ENCODE measurements around the gene LRP3. TPM values are rescaled to one million over a fixed set of nuclear protein-coding genes. Genes with fewer than 3 reads are reported as not detected.

Gene LRP3
- total and polyA plus RNA-seq, 2 donors (not counting 1 experiment from before 2014, with no cell fraction given): 4.0 to 24.4 TPM

DNA sequence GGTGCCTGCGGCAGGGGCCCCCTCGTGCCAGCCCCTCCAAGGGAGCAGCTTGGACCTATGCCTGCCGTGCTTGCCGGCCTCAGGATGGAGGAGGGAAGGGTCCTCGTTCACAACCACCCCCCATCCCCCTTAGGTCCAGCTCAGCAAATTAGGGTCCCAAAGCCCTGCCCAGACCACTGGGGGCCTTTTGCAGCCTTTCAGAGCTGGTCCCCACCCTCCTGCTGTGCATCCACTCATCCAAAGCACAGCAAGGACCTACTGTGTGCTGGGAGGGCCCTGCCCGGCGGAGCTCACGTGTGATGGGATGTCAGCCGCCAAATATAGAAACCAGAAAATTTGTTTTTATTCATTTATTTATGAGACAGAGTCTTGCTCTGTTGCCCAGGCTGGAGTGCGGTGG is 48.0 kb downstream of the LRP3 start:
- H3K36me3 ChIP-seq (ENCODE audit: control insufficient read depth, insufficient read depth, low read length): no peaks in the 10 kb centered on the region
- no peak overlapping the region for H2AFZ ChIP-seq (ENCODE audit: low read length)
- H3K27ac ChIP-seq (ENCODE audit: insufficient read depth, low read length): no peak overlapping the region
- no peak overlapping the region for H3K4me3 ChIP-seq (replicated peaks in 1 of 4; ENCODE audit: control extremely low read depth in 1 of 4, insufficient read depth in 1 of 4, low read depth in 3 of 4, low read length in 4 of 4)
- no peak overlapping the region for H3K4me2 ChIP-seq (ENCODE audit: extremely low read depth, insufficient read depth, low read length)
- no peaks in the 10 kb centered on the region for H3K79me2 ChIP-seq (ENCODE audit: control insufficient read depth, insufficient read depth, low read length)
- no peaks in the 10 kb centered on the region for H4K20me1 ChIP-seq (ENCODE audit: control insufficient read depth, extremely low read depth, insufficient read depth, low read length)
- no peaks in the 10 kb centered on the region for H3K9me3 ChIP-seq (ENCODE audit: control insufficient read depth, insufficient read depth, low read depth, low read length)
- no peak overlapping the region for H3K9ac ChIP-seq (ENCODE audit: insufficient read depth, low read length)
- DNase-seq (ENCODE audit: low read depth in 2 of 2): no peak
- no peaks in the 10 kb centered on the region for H3K4me1 ChIP-seq (ENCODE audit: control insufficient read depth, extremely low read depth, insufficient read depth, low read length)
- no peaks in the 10 kb centered on the region for H3K27me3 ChIP-seq (ENCODE audit: control insufficient read depth, insufficient read depth, low read length)
- no peak for TF ChIP-seq CTCF (conservative IDR thresholded peaks at IDR 0.05 in 1 of 2, IDR thresholded peaks at IDR 0.05 in 1 of 2; ENCODE audit: low read depth in 1 of 2, low read length in 2 of 2)
- no peak for TF ChIP-seq EZH2 (IDR thresholded peaks at IDR 0.05; ENCODE audit: low read length, missing control alignments)

DNA sequence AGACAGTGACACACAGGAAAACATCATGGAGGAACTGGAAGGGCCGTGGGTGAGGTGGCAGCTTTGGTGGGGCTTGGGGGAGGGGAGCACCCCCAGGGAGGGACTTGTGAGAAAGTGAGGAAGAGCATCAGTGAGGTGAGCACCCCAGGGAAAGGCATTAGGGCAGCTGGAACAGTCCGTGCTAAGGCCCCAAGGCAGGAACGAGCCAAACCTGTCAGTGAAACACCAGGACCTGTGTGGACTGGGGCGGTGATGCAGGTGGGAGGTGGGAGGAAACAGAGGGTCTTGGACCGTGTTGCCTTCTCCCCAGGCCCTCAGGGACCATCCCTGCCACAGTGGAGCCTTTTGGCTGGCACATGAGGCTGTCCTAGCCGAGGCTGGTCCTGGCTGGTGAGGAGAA is 48.8 kb downstream of the LRP3 start:
- Histone ChIP-seq H2AFZ (ENCODE audit: low read length) (no peak overlapping the region), H3K4me2 (ENCODE audit: extremely low read depth, insufficient read depth, low read length) (no peak overlapping the region), H3K4me1 (ENCODE audit: control insufficient read depth, extremely low read depth, insufficient read depth, low read length) (no peaks in the 10 kb centered on the region), H4K20me1 (ENCODE audit: control insufficient read depth, extremely low read depth, insufficient read depth, low read length) (no peaks in the 10 kb centered on the region), H3K9ac (ENCODE audit: insufficient read depth, low read length) (no peak overlapping the region), H3K4me3 (replicated peaks in 1 of 4; ENCODE audit: control extremely low read depth in 1 of 4, insufficient read depth in 1 of 4, low read depth in 3 of 4, low read length in 4 of 4) (no peak overlapping the region), H3K36me3 (ENCODE audit: control insufficient read depth, insufficient read depth, low read length) (no peaks in the 10 kb centered on the region), H3K9me3 (ENCODE audit: control insufficient read depth, insufficient read depth, low read depth, low read length) (no peaks in the 10 kb centered on the region), H3K27me3 (ENCODE audit: control insufficient read depth, insufficient read depth, low read length) (no peaks in the 10 kb centered on the region), H3K27ac (ENCODE audit: insufficient read depth, low read length) (no peak overlapping the region), H3K79me2 (ENCODE audit: control insufficient read depth, insufficient read depth, low read length) (no peaks in the 10 kb centered on the region)
- DNase-seq (ENCODE audit: low read depth in 2 of 2): no peak
- TF ChIP-seq EZH2 (IDR thresholded peaks at IDR 0.05; ENCODE audit: low read length, missing control alignments) (no peak), CTCF (conservative IDR thresholded peaks at IDR 0.05 in 1 of 2, IDR thresholded peaks at IDR 0.05 in 1 of 2; ENCODE audit: low read depth in 1 of 2, low read length in 2 of 2) (no peak)

DNA sequence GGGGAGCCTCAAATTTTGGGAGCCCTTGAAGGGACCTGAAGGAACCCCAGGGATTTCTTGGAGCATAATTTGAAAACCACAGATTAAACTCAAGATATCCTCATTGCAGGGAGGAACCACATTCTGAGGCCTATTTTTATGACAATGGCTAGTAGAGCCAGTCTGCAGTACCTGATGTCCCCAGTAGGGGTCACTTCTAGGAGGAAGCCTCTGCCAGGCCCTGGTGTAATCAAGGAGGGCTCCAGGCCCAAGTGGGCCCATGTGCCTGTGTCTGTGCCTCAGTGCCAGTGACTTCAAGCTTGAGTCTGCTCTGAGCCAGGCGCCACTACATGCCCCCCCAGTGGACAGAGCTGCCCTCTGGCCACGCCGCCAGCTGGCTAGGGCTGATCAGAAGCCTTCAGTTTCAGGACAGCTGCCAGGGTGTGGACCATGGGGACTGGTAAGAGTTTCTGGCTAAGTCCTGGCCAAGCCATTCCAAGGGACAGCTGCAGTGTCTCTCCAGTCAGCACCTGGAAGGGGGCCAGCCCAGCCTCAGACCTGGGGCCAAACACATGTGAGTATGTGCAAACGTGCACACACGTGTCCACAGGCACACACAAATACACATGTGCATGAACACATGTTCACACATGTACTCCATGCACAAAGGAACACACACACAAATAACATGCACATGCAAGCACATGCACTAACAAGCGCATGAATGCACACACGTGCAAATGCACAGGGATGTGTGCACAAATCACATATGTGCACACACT is 52.0 kb downstream of the LRP3 start:
- H3K4me3 ChIP-seq (replicated peaks in 1 of 4; ENCODE audit: control extremely low read depth in 1 of 4, insufficient read depth in 1 of 4, low read depth in 3 of 4, low read length in 4 of 4): no peak overlapping the region
- no peaks in the 10 kb centered on the region for H3K4me1 ChIP-seq (ENCODE audit: control insufficient read depth, extremely low read depth, insufficient read depth, low read length)
- TF ChIP-seq CTCF (conservative IDR thresholded peaks at IDR 0.05 in 1 of 2, IDR thresholded peaks at IDR 0.05 in 1 of 2; ENCODE audit: low read depth in 1 of 2, low read length in 2 of 2) (peak; percentile 55 to 65), EZH2 (IDR thresholded peaks at IDR 0.05; ENCODE audit: low read length, missing control alignments) (no peak)
- no peak overlapping the region for H3K27ac ChIP-seq (ENCODE audit: insufficient read depth, low read length)
- H3K9me3 ChIP-seq (ENCODE audit: control insufficient read depth, insufficient read depth, low read depth, low read length): no peaks in the 10 kb centered on the region
- no peaks in the 10 kb centered on the region for H3K79me2 ChIP-seq (ENCODE audit: control insufficient read depth, insufficient read depth, low read length)
- DNase-seq (ENCODE audit: low read depth in 2 of 2): peak in 1 of 2 donors; percentile 30
- no peak overlapping the region for H3K4me2 ChIP-seq (ENCODE audit: extremely low read depth, insufficient read depth, low read length)
- no peaks in the 10 kb centered on the region for H3K36me3 ChIP-seq (ENCODE audit: control insufficient read depth, insufficient read depth, low read length)
- no peaks in the 10 kb centered on the region for H3K27me3 ChIP-seq (ENCODE audit: control insufficient read depth, insufficient read depth, low read length)
- no peak overlapping the region for H2AFZ ChIP-seq (ENCODE audit: low read length)
- H4K20me1 ChIP-seq (ENCODE audit: control insufficient read depth, extremely low read depth, insufficient read depth, low read length): no peaks in the 10 kb centered on the region
- no peak overlapping the region for H3K9ac ChIP-seq (ENCODE audit: insufficient read depth, low read length)

Measured in fibroblast of lung (primary cell).